Right lobe of liver (tissue), 6 donors: ENCODE measurements around the gene CAMKMT. TPM values are rescaled to one million over a fixed set of nuclear protein-coding genes. Genes with fewer than 3 reads are reported as not detected.

Source experiments
- ATAC-seq, 4 donors: fragments of 200-7000 bp; cut with Tn5 transposase; one replicate each; pipeline ENCODE4 v1.9.1; 2020; ENCODE audit warnings: mild to moderate bottlenecking in 4 of 4, moderate library complexity in 4 of 4
- DNase-seq, 3 donors: peaks; one replicate each; pipeline ENCODE4 v3.0.0-alpha.2; 2020
- H3K27ac ChIP-seq, 3 donors: fragments of 200-600 bp; one replicate each; pipeline ENCODE4 v1.8.0; 2022
- H3K27me3 ChIP-seq, 2 donors: fragments of 200-600 bp; one replicate each; pipeline ENCODE4 v1.8.0; 2022
- H3K36me3 ChIP-seq, 4 donors: fragments of 200-600 bp; sonication (generic) in 1 of 4; one replicate each; pipeline versions ENCODE4 v1.5.1 to v1.8.0; 2017 to 2022; ENCODE audit warnings: control low read depth in 1 of 4
- H3K4me1 ChIP-seq, 4 donors: fragments of 200-600 bp; sonication (generic) in 1 of 4; one replicate each; pipeline versions ENCODE4 v1.5.1 to v1.8.0; 2017 to 2022; ENCODE audit warnings: control low read depth in 1 of 4
- H3K4me3 ChIP-seq, 3 donors: fragments of 200-600 bp; one replicate each; pipeline ENCODE4 v1.8.0; 2022
- H3K9me3 ChIP-seq, 4 donors: fragments of 200-600 bp; sonication (generic) in 1 of 4; one replicate each; pipeline versions ENCODE4 v1.5.1 to v1.8.0; 2017 to 2022; ENCODE audit warnings: control low read depth in 1 of 4
- POLR2A ChIP-seq: fragments of 450-650 bp; IDR thresholded peaks from one replicate; pipeline ENCODE4 v1.6.1; 2017; ENCODE audit warnings: antibody characterized with exemption, mild to moderate bottlenecking
- WGBS: methylation state at CpG from one replicate; pipeline ENCODE4 v1.1.6; 2018; ENCODE audit warnings: low coverage, low lambda C conversion rate; ENCODE audit not compliant: insufficient coverage; ENCODE audit errors: missing lambda C conversion rate; 5-methylcytosine and 5-hydroxymethylcytosine counted together
- intact Hi-C, 2 donors: fragments of 100-400 bp; cut with DNase I; formaldehyde crosslinking; loops; one replicate each; pipeline versions ENCODE4 v1.11.2 to v1.14.1; 2022
- total RNA-seq, 6 experiments: library from RNA; depleted of rRNA in 2 of 6; stranded (reverse); fragments of >200 nt in 2 of 6; fragmentation: NEBNext Ultra II Directional in 3 of 6; extraction: Animal tissue kit (Norgen Biotek cat#: 25700) in 3 of 6; gene quantifications; one replicate each; pipeline versions ENCODE4 v1.1.0 to v1.2.4, GENCODE V29; 2016 to 2023
- TF ChIP-seq, protein P1 (sequence below), 4 donors: fragments of 200-600 bp in 3 of 4; fragments of 450-650 bp in 1 of 4; IDR thresholded peaks; one replicate each; pipeline versions ENCODE4 v1.5.1 to v1.8.0; 2016 to 2022; ENCODE audit warnings: antibody characterized with exemption in 4 of 4, mild to moderate bottlenecking in 2 of 4
- donor health status: DM: no; HTN: yes; CAD: no.
- donor health status: DM: no; HTN: no; CAD: no.
- donor health status: DM: no; HTN: no; CAD: no.
- donor health status: DM: no; HTN: yes; CAD: no.
- donor health status: DM: no; HTN: yes; CAD: no.

Gene CAMKMT
- total RNA-seq, 6 experiments from 2014 or later: 2.0 to 7.4 (median 5.2) TPM

DNA sequence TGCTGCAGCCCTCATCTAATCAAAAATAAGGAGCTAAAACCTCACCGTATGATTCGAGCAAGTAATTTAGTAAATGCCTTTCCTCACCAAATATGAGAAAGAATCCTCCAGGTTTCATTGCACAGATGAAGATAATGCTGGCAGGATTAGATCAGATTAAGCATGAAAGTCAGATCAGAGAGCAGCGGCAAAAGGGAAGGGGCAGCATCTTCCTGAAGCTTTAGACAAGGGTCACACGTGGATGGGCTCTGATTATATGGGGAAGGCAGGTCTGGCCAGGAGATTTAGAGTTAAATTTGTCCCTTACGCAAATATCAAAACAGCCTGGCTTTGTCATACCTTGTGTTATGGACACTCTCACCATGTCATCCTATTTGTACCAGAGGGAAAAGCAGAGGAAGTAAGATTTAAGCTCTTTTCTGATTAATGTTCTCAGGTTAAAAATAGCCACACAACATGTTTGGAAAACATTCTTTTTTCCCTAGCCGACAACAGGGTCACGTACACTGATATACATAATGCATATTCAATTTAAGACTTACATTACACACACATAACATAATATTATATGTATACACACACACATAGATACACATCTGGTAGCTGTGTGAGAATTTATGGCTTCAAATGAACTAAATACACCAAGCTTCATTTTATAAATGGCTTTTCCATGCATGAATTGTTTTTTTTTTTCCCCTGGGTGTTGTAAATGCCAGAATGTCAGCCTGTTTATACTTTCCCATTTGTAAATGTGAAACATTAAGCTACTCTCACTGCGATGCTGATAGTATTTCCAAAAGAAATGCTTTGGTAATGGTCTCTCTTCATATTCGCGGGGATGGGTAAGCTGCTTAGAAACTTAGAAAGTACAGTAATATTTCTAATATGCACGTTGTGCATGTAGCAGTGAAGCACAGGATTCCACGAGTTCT, 383.5 kb downstream of the CAMKMT start:
- peaks cover 0 to 4% (median 0%) of the 10 kb centered on the region in 4 donors for H3K4me1 ChIP-seq
- TF ChIP-seq, protein P1, sequence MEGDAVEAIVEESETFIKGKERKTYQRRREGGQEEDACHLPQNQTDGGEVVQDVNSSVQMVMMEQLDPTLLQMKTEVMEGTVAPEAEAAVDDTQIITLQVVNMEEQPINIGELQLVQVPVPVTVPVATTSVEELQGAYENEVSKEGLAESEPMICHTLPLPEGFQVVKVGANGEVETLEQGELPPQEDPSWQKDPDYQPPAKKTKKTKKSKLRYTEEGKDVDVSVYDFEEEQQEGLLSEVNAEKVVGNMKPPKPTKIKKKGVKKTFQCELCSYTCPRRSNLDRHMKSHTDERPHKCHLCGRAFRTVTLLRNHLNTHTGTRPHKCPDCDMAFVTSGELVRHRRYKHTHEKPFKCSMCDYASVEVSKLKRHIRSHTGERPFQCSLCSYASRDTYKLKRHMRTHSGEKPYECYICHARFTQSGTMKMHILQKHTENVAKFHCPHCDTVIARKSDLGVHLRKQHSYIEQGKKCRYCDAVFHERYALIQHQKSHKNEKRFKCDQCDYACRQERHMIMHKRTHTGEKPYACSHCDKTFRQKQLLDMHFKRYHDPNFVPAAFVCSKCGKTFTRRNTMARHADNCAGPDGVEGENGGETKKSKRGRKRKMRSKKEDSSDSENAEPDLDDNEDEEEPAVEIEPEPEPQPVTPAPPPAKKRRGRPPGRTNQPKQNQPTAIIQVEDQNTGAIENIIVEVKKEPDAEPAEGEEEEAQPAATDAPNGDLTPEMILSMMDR (IDR thresholded peaks at IDR 0.05): no peak
- TF ChIP-seq POLR2A: no peak
- 71% methylated on average over 12 of the region's 12 CpGs for WGBS
- intact Hi-C loops: no loop called here
- H3K27me3 ChIP-seq: no peaks in the 10 kb centered on the region
- no peak overlapping the region for H3K27ac ChIP-seq
- no peaks in the 10 kb centered on the region for H3K36me3 ChIP-seq
- no peak overlapping the region for H3K4me3 ChIP-seq
- H3K9me3 ChIP-seq: no peaks in the 10 kb centered on the region
- ATAC-seq (no peak), DNase-seq (no peak)

DNA sequence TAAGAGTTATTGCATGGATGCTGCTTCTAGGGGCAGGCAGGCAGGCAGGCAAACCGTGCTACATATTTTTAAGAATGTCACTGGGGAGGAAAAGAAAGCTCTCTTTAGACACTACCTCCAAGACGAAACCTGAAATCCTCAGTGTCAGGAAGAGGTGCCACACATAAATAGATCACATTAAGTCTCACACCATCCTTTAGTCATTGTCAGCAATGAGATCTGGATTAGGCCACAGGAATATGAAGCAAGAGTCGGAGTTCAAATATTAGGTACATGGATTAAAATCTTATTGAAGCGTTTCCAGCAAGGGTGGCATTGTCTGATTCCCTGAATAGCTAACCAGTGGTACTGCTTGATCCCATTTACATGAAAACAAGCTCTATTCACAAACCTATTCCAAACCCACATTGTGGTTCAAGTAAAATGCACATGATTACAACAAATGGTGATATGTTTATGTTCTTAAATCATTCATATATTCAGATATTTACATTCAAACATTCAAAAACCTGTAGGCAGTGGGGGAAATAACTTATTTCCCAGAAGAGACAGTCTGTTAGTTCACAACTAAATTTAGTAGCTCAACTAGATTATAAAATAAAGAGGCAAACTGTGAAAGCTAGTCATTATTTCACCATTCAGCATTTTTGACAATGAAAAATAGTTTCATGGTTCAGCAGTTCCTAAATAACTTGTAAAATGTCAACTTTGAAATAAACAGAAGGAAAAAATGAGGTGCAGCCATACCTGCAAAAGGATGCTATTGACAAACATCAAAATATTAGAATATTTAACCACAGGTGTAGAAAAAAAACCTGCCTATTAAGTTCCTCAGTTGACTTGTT, 384.4 kb downstream of the CAMKMT start:
- no peaks in the 10 kb centered on the region for H3K9me3 ChIP-seq
- 86% methylated on average over 4 of the region's 4 CpGs for WGBS
- no peaks in the 10 kb centered on the region for H3K36me3 ChIP-seq
- no peaks in the 10 kb centered on the region for H3K4me1 ChIP-seq
- TF ChIP-seq POLR2A: no peak
- TF ChIP-seq, protein P1 (IDR thresholded peaks at IDR 0.05): no peak
- no peak overlapping the region for H3K27ac ChIP-seq
- intact Hi-C loops: no loop called here
- ATAC-seq: no peak
- no peaks in the 10 kb centered on the region for H3K27me3 ChIP-seq
- no peak for DNase-seq
- no peak overlapping the region for H3K4me3 ChIP-seq

DNA sequence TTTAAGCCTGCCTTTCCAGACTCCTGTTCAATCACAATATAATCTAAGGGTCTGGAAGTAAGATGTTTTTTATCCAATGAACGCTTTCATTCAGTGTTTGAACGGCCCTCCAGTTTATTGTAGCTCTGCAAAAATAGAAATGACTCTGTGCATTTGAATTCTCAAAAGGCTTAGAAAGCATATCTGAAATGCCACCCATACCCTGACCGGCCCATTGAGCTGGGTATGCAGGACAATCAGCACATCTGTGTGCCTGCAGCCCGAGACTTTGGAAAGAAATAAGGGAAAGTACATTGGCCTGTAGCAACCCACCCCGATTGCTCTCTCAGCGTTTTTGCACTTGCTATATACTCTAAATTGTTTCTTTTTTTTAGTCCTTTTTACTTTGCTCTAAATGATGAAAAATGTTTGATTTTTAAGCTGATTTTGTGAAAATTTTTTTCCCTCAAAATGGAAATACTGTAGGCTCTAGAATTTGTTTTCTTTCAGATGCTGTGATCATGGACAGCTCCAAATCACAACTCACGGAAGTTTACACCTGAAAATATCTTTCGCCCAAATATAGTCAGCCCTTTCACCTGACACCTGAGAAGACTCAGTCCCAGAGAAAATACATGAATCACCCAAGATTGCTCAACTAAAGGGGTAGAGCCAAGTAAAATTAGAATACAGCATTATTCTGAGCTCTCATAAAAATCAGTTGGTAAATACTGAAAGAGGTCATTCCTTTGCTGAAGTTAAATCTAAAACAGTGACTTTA, 385.3 kb downstream of the CAMKMT start:
- intact Hi-C loops: no loop called here
- ATAC-seq (peak in 1 of 4 donors; percentile 63), DNase-seq (no peak)
- Histone ChIP-seq H3K27me3 (no peaks in the 10 kb centered on the region), H3K36me3 (no peaks in the 10 kb centered on the region), H3K4me1 (no peaks in the 10 kb centered on the region), H3K27ac (no peak overlapping the region), H3K4me3 (no peak overlapping the region), H3K9me3 (no peaks in the 10 kb centered on the region)
- 97% methylated on average over 8 of the region's 8 CpGs for WGBS
- TF ChIP-seq POLR2A: no peak
- TF ChIP-seq, protein P1 (IDR thresholded peaks at IDR 0.05): no peak

DNA sequence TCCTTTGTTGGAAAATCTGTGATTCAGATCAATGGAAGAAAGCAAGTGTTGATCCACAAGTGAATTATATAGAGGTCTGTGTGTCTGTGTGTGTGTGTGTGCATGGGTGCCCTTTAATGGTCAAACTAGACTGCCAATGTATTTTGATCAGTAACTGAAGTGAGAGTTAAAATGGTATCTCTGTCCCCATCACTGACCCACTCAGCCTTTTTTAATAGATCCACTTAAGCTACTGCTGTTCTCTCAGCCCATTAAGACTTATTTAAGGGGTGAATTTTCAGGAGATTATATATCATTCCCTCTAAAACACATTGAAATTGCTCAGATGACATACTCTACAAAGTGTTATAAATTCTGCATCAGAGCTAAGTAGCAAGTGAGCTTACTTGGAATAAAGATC, 386.0 kb downstream of the CAMKMT start:
- no peak overlapping the region for H3K27ac ChIP-seq
- no peak overlapping the region for H3K4me3 ChIP-seq
- DNase-seq (no peak), ATAC-seq (no peak)
- TF ChIP-seq, protein P1 (IDR thresholded peaks at IDR 0.05): no peak
- TF ChIP-seq POLR2A: no peak
- no peaks in the 10 kb centered on the region for H3K36me3 ChIP-seq
- H3K9me3 ChIP-seq: no peaks in the 10 kb centered on the region
- H3K4me1 ChIP-seq: no peaks in the 10 kb centered on the region
- intact Hi-C loops: no loop called here
- no peaks in the 10 kb centered on the region for H3K27me3 ChIP-seq
